ENCODE results near the gene TMEM198. TPM values are rescaled to one million over a fixed set of nuclear protein-coding genes. Genes with fewer than 3 reads are reported as not detected.

TMEM198 gene
- total RNA-seq, 1 donor from 2014 or later, result 7.6 TPM

DNA sequence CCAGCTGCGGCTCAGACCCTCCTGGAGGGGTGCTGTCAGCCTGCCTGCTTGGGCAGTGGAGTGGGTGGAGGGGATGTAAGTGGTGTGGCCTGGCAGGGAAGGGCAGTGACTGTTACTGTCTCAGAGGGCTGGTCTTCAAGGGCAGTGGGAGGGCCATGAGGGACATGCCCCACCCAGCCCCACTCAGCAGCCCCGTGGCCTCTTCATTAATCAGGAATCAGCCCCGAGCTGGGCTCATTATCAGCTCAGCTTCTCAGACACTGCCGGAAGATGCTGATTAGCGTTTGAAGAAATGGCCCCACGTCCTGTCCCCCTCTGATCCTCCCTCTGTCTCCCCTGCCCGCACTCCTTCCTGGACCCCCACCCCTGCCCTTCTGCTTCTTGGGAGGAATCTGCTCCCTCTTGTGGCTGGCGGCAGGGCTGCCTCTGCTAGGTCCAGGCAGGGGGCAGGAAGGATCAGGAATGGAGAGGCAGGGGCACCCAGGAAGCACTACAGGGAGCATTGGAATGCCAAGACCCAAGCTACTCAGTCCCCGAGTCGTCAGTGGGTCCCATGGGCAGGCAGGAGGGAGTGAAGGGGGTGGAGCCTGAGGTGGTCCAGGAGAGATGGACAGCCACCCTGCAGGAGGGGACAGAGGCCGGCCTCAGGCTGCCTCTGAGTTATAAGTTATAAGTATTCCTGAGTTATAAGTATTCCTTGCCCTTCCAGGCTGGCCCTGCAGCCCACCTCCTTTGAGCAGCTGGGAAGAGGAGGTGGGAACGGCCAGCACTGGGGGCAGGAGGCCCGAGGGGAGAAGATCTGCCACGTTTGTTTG is 22.6 kb upstream of the TMEM198 start:
- peaks cover 30% of the 10 kb centered on the region for H3K27me3 ChIP-seq (ENCODE audit: control insufficient read depth, insufficient read depth, low read length)
- TF ChIP-seq, protein P1, sequence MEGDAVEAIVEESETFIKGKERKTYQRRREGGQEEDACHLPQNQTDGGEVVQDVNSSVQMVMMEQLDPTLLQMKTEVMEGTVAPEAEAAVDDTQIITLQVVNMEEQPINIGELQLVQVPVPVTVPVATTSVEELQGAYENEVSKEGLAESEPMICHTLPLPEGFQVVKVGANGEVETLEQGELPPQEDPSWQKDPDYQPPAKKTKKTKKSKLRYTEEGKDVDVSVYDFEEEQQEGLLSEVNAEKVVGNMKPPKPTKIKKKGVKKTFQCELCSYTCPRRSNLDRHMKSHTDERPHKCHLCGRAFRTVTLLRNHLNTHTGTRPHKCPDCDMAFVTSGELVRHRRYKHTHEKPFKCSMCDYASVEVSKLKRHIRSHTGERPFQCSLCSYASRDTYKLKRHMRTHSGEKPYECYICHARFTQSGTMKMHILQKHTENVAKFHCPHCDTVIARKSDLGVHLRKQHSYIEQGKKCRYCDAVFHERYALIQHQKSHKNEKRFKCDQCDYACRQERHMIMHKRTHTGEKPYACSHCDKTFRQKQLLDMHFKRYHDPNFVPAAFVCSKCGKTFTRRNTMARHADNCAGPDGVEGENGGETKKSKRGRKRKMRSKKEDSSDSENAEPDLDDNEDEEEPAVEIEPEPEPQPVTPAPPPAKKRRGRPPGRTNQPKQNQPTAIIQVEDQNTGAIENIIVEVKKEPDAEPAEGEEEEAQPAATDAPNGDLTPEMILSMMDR (IDR thresholded peaks at IDR 0.05; ENCODE audit: insufficient read depth, low read length, poor library complexity, severe bottlenecking), result peak; percentile 97
- DNase-seq (ENCODE audit: low read depth), result no peak
- no peak overlapping the region for H3K4me3 ChIP-seq (ENCODE audit: low read depth, low read length)
- no peaks in the 10 kb centered on the region for H3K36me3 ChIP-seq (ENCODE audit: control insufficient read depth, insufficient read depth, low read length)

DNA sequence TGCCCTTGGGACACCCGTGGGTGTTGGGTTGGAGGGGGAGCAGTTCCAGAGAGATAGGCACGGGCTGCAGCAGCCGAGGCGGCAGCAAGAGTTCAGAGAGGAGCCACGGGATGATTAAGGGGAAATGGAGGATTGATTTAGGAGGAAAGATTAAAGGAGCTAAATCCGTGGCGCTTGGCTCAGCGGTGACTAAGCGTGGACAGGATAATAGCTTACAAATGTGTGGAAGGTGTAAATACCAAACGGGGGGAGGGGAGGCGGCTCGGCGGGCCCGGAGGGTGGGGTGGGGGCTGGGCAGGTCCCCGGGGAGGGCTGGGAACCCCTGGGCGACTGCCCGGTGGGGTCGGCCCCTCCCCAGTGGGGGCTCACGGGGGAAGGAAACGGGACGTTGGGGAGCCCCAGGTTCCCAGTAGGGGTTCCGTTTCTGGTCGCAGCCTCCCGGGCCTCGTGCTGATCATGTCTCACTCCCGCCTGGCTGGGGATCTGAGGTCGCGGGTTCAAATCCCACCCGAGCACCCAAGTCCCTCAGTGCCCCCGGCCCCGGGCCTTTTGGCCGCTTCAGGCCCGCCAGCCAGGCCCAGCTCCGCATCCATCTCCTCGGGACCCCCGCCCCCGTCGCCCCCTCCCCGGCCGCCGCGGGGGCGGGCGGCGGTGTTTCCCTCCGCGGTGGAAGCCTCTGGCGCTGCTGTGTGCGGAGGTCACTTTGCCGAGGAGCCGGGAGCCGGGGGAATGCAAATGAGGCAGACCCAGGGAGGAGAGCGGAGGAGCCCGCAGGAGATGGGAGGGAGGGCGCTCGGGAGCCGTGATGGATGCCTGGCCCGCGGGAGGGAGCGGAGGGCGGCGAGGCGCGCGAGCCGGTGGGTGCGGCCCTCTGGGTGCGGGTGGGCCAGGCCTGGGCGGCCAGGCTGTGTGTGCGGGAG is 21.5 kb upstream of the TMEM198 start:
- H3K4me3 ChIP-seq (ENCODE audit: low read depth, low read length), result peak overlapping the region; percentile 2
- TF ChIP-seq, protein P1 (IDR thresholded peaks at IDR 0.05; ENCODE audit: insufficient read depth, low read length, poor library complexity, severe bottlenecking), result no peak
- peak; percentile 32 for DNase-seq (ENCODE audit: low read depth)
- H3K27me3 ChIP-seq (ENCODE audit: control insufficient read depth, insufficient read depth, low read length), result peaks cover 31% of the 10 kb centered on the region
- H3K36me3 ChIP-seq (ENCODE audit: control insufficient read depth, insufficient read depth, low read length), result no peaks in the 10 kb centered on the region

DNA sequence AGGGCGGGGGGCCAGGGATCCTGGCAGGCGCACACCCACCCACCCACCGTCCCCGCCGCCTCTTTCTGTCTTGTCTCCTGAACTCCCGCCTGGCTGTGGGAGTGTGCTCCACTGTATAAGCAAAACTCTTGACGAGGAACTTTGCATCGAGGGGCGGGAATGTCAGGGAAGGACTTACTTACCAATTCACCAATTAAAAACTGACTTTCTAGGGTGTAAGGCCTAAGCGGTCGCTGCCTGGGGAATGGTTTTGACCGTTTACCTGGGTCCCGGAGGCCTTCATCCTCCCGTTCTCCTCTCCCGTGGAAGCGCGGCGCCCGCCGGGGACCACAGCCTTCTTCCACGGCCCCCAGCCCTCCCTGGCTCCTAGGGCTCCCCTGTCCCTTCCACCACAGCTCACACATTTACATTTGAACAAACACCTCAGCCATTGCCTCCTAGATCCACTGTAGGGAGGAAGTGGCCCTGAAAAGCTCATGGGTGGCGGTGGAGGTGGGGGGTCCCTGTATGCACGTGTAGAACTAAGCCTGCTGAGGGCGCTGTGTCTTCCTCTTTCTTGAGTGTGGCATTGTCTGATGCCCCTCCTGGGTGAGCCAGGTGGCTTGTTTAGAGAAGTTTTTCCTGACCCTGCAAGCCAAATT is 20.7 kb upstream of the TMEM198 start:
- H3K36me3 ChIP-seq (ENCODE audit: control insufficient read depth, insufficient read depth, low read length), result no peaks in the 10 kb centered on the region
- no peak overlapping the region for H3K4me3 ChIP-seq (ENCODE audit: low read depth, low read length)
- TF ChIP-seq, protein P1 (IDR thresholded peaks at IDR 0.05; ENCODE audit: insufficient read depth, low read length, poor library complexity, severe bottlenecking), result peak; percentile 16
- no peak for DNase-seq (ENCODE audit: low read depth)
- peaks cover 28% of the 10 kb centered on the region for H3K27me3 ChIP-seq (ENCODE audit: control insufficient read depth, insufficient read depth, low read length)

DNA sequence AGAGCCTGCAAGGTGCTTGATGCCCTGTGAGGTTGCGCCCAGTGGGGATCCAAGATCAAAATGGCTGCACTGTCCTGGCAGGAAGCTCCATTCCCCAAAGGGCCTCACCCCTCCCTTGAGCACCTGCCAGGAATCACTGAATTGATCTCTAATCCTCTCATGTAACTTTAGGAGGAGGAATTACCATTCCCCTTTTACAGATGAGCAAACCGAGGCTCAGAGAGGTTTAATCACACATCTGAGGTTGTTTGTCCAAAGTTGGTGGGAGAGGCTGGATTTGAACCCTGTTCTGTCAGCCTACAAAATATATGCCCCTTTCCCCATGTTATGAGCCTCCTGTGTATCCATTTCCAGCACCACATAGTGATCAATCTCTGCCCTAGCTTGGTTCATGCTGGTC is 19.0 kb upstream of the TMEM198 start:
- DNase-seq (ENCODE audit: low read depth), result no peak
- peaks cover 37% of the 10 kb centered on the region for H3K27me3 ChIP-seq (ENCODE audit: control insufficient read depth, insufficient read depth, low read length)
- no peak overlapping the region for H3K4me3 ChIP-seq (ENCODE audit: low read depth, low read length)
- TF ChIP-seq, protein P1 (IDR thresholded peaks at IDR 0.05; ENCODE audit: insufficient read depth, low read length, poor library complexity, severe bottlenecking), result no peak
- no peaks in the 10 kb centered on the region for H3K36me3 ChIP-seq (ENCODE audit: control insufficient read depth, insufficient read depth, low read length)

DNA sequence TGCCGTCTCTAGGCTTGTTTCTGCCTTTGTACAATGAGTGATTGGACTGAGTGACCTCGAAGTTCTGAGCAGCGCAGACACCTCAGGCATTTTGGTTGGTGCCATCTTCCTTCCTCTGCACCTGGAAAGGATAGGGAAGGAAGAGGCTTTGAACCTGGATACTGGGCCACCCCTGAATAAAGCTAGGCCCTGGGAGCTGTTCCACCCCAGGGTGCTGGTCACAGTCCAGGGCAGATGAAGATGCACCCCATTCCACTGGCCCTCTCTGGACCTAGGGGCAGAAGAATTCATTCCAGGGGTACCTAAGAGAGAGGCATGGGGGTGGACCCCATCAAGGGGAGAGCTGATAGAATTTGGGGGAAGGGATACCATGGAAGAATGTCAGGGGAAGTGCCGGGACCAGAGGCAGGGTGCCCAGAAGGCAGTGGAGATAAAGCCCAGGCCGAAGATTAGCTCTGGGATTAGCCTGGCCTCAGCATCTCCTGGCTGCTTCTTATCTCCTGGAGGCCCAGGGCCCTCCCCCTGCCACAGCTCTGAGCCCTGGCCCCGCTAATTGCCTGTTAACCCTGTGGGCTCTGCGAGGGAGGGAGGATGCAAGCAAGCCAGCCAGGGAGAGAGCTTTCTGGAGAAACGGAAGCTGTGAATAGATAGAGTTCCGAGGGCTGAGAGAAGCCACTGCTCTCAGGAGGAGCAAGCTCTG is 18.1 kb upstream of the TMEM198 start:
- H3K27me3 ChIP-seq (ENCODE audit: control insufficient read depth, insufficient read depth, low read length), result peaks cover 39% of the 10 kb centered on the region
- DNase-seq (ENCODE audit: low read depth), result no peak

More for the DNA sequence above, 18.1 kb upstream of the TMEM198 start:
- Histone ChIP-seq H3K36me3 (ENCODE audit: control insufficient read depth, insufficient read depth, low read length) (no peaks in the 10 kb centered on the region), H3K4me3 (ENCODE audit: low read depth, low read length) (no peak overlapping the region)
- TF ChIP-seq, protein P1 (IDR thresholded peaks at IDR 0.05; ENCODE audit: insufficient read depth, low read length, poor library complexity, severe bottlenecking), result no peak

Measured in kidney epithelial cell (primary cell).